KMS-11 (cell line): ENCODE results near the gene UBR2.
"Not testable (repeated sequence)": the region's sequence is repeated elsewhere in the genome, so short reads cannot be mapped to it uniquely, and the experiment has no call there.

Source experiments
- H2AFZ ChIP-seq: fragments of 200-600 bp; sonication (generic); 2 replicates; pipeline ENCODE4 v1.6.1; 2016; ENCODE audit warnings: antibody characterized with exemption, mixed run types, low read depth
- H3K27ac ChIP-seq: fragments of 200-600 bp; sonication (generic); 2 replicates; pipeline ENCODE4 v1.6.1; 2016; ENCODE audit warnings: mild to moderate bottlenecking, mixed run types
- H3K27me3 ChIP-seq: fragments of 200-600 bp; sonication (generic); 2 replicates; pipeline ENCODE4 v1.6.1; 2017; ENCODE audit warnings: mild to moderate bottlenecking, low read depth, mixed run types, moderate library complexity; ENCODE audit not compliant: insufficient read depth
- H3K36me3 ChIP-seq: fragments of 200-600 bp; sonication (generic); 2 replicates; pipeline ENCODE4 v1.6.1; 2017; ENCODE audit warnings: mild to moderate bottlenecking, mixed run types; ENCODE audit not compliant: insufficient read depth
- H3K4me1 ChIP-seq: fragments of 200-600 bp; sonication (generic); 2 replicates; pipeline ENCODE4 v1.6.1; 2016; ENCODE audit warnings: mild to moderate bottlenecking, low read depth, mixed run types; ENCODE audit not compliant: poor library complexity, severe bottlenecking
- H3K4me2 ChIP-seq: fragments of 200-600 bp; sonication (generic); 2 replicates; pipeline ENCODE4 v1.7.0; 2016; ENCODE audit warnings: mild to moderate bottlenecking, mixed run types
- H3K4me3 ChIP-seq: fragments of 200-600 bp; sonication (generic); IDR thresholded peaks from 2 replicates; pipeline ENCODE4 v1.6.1; 2017; ENCODE audit warnings: low read depth, low read length, mixed read lengths; ENCODE audit not compliant: insufficient read depth
- H3K79me2 ChIP-seq: fragments of 200-600 bp; sonication (generic); 2 replicates; pipeline ENCODE4 v1.6.1; 2016; ENCODE audit warnings: low read depth, mixed run types; ENCODE audit not compliant: insufficient read depth
- H3K9ac ChIP-seq: fragments of 200-600 bp; sonication (generic); 2 replicates; pipeline ENCODE4 v1.6.1; 2016; ENCODE audit warnings: mild to moderate bottlenecking, mixed run types
- H4K20me1 ChIP-seq: fragments of 200-600 bp; sonication (generic); 2 replicates; pipeline ENCODE4 v1.6.1; 2016; ENCODE audit warnings: mild to moderate bottlenecking, mixed run types; ENCODE audit not compliant: insufficient read depth
- CTCF ChIP-seq: fragments of 200-600 bp; sonication (generic); conservative IDR thresholded peaks from 2 replicates; pipeline ENCODE4 v1.6.1; 2017; ENCODE audit warnings: low read depth, mild to moderate bottlenecking, antibody characterized with exemption, low read length, moderate library complexity, mixed read lengths

UBR2 gene

GRCh38 chr6:42698217-42698616 is 134.4 kb downstream of the UBR2 start:
- Histone ChIP-seq H4K20me1 (no peaks in the 10 kb centered on the region), H3K9ac (no peak overlapping the region), H3K4me1 (no peaks in the 10 kb centered on the region), H2AFZ (no peak overlapping the region), H3K4me3 (no peak overlapping the region), H3K79me2 (no peaks in the 10 kb centered on the region), H3K36me3 (no peaks in the 10 kb centered on the region), H3K4me2 (no peak overlapping the region), H3K27ac (no peak overlapping the region), H3K27me3 (no peaks in the 10 kb centered on the region)
- no peak for TF ChIP-seq CTCF

GRCh38 chr6:42702200-42702599 is 138.4 kb downstream of the UBR2 start:
- no peak overlapping the region for H2AFZ ChIP-seq
- H3K4me3 ChIP-seq: no peak overlapping the region
- H3K4me1 ChIP-seq: no peaks in the 10 kb centered on the region
- no peak overlapping the region for H3K4me2 ChIP-seq
- H3K9ac ChIP-seq: no peak overlapping the region
- TF ChIP-seq CTCF: no peak
- H3K27me3 ChIP-seq: no peaks in the 10 kb centered on the region
- H4K20me1 ChIP-seq: no peaks in the 10 kb centered on the region
- no peaks in the 10 kb centered on the region for H3K79me2 ChIP-seq
- no peak overlapping the region for H3K27ac ChIP-seq
- no peaks in the 10 kb centered on the region for H3K36me3 ChIP-seq

GRCh38 chr6:42702786-42703185 is 139.0 kb downstream of the UBR2 start:
- H3K9ac ChIP-seq, H3K79me2 ChIP-seq, H4K20me1 ChIP-seq, H3K4me2 ChIP-seq, H2AFZ ChIP-seq, H3K36me3 ChIP-seq, H3K4me3 ChIP-seq, H3K27me3 ChIP-seq, H3K27ac ChIP-seq, H3K4me1 ChIP-seq: not testable (repeated sequence)

GRCh38 chr6:42704251-42704936 is 140.6 kb downstream of the UBR2 start:
- Histone ChIP-seq H4K20me1 (no peaks in the 10 kb centered on the region), H3K36me3 (no peaks in the 10 kb centered on the region), H3K4me2 (no peak overlapping the region), H3K9ac (no peak overlapping the region), H3K27me3 (no peaks in the 10 kb centered on the region), H3K79me2 (no peaks in the 10 kb centered on the region), H3K4me3 (no peak overlapping the region), H3K4me1 (no peaks in the 10 kb centered on the region), H3K27ac (no peak overlapping the region), H2AFZ (no peak overlapping the region)
- no peak for TF ChIP-seq CTCF

- no peaks in the 10 kb centered on the region for H4K20me1 ChIP-seq
- no peaks in the 10 kb centered on the region for H3K4me1 ChIP-seq
- no peak overlapping the region for H3K4me2 ChIP-seq
- no peak overlapping the region for H3K9ac ChIP-seq
- no peaks in the 10 kb centered on the region for H3K36me3 ChIP-seq
- H3K27me3 ChIP-seq: no peaks in the 10 kb centered on the region
- no peak for TF ChIP-seq CTCF
- no peak overlapping the region for H2AFZ ChIP-seq
- H3K79me2 ChIP-seq: no peaks in the 10 kb centered on the region
- H3K4me3 ChIP-seq: no peak overlapping the region
- no peak overlapping the region for H3K27ac ChIP-seq
These were observed 141.1 kb downstream of the UBR2 start for GRCh38 chr6:42704937-42705374.
